OCI-LY3 (cell line): ENCODE measurements around the gene TPGS2.
"Not testable (repeated sequence)": the region's sequence is repeated elsewhere in the genome, so short reads cannot be mapped to it uniquely, and the experiment has no call there.

Experiments used
- EZH2phosphoT487 ChIP-seq: fragments of 200-600 bp; shearing (Covaris generic); IDR thresholded peaks from 2 replicates; pipeline ENCODE4 v1.6.1; 2018; ENCODE audit warnings: antibody characterized with exemption, mixed run types, low read depth
- TF ChIP-seq, protein P1 (sequence below): fragments of 200-600, 300-600 bp; sonication (generic); IDR thresholded peaks from 2 replicates; pipeline ENCODE4 v1.5.1; 2014; ENCODE audit warnings: antibody characterized with exemption, low read length, low read depth

DNA sequence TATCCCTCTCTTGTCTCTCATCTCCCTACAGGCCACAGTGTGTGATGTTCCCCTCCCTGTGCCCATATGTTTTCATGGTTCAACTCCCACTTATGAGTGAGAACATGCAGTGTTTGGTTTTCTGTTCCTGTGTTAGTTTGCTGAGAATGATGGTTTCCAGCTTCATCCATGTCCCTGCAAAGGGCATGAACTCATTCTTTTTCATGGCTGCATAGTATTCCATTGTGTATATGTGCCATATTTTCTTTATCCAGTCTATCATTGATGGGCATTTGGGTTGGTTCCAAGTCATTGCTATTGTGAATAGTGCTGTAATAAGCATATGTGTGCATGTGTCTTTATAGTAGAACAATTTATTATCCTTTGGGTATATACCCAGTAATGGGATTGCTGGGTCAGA is 45.0 kb upstream of the TPGS2 start:
- TF ChIP-seq, protein P1, sequence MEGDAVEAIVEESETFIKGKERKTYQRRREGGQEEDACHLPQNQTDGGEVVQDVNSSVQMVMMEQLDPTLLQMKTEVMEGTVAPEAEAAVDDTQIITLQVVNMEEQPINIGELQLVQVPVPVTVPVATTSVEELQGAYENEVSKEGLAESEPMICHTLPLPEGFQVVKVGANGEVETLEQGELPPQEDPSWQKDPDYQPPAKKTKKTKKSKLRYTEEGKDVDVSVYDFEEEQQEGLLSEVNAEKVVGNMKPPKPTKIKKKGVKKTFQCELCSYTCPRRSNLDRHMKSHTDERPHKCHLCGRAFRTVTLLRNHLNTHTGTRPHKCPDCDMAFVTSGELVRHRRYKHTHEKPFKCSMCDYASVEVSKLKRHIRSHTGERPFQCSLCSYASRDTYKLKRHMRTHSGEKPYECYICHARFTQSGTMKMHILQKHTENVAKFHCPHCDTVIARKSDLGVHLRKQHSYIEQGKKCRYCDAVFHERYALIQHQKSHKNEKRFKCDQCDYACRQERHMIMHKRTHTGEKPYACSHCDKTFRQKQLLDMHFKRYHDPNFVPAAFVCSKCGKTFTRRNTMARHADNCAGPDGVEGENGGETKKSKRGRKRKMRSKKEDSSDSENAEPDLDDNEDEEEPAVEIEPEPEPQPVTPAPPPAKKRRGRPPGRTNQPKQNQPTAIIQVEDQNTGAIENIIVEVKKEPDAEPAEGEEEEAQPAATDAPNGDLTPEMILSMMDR: not testable (repeated sequence)
- TF ChIP-seq EZH2phosphoT487: not testable (repeated sequence)
